WERI-Rb-1 (cell line): ENCODE measurements around the gene RANBP17.

Experiments
- DNase-seq: peaks from one replicate; pipeline ENCODE4 v3.0.0-alpha.2; 2020
- H3K27ac ChIP-seq: fragments of 250-450 bp; sonication (Bioruptor Pico); 2 replicates; pipeline ENCODE4 v1.5.1; 2020; ENCODE audit warnings: mild to moderate bottlenecking, moderate library complexity
- H3K27me3 ChIP-seq: fragments of 250-450 bp; sonication (Bioruptor Pico); 2 replicates; pipeline ENCODE4 v1.5.1; 2021; ENCODE audit warnings: mild to moderate bottlenecking, low read depth, moderate library complexity; ENCODE audit not compliant: insufficient read depth, severe bottlenecking
- H3K36me3 ChIP-seq: fragments of 250-450 bp; sonication (Bioruptor Pico); 2 replicates; pipeline ENCODE4 v1.5.1; 2020; ENCODE audit warnings: mild to moderate bottlenecking, moderate library complexity
- H3K4me3 ChIP-seq: 2 replicates; pipeline ENCODE4 v1.5.1; 2011; ENCODE audit warnings: low read depth, mild to moderate bottlenecking, control low read depth, low read length
- H3K9me3 ChIP-seq: fragments of 250-450 bp; sonication (Bioruptor Pico); 2 replicates; pipeline ENCODE4 v1.5.1; 2021; ENCODE audit warnings: mild to moderate bottlenecking, moderate library complexity; ENCODE audit not compliant: severe bottlenecking
- CTCF ChIP-seq: IDR thresholded peaks from 2 replicates; pipeline ENCODE4 v1.5.1; 2011; ENCODE audit warnings: low read depth, mild to moderate bottlenecking, control low read depth, inconsistent platforms, low read length

Gene RANBP17

GRCh38 chr5:171272996-171273970 is 411.5 kb downstream of the RANBP17 start:
- no peaks in the 10 kb centered on the region for H3K36me3 ChIP-seq
- H3K27ac ChIP-seq, result no peak overlapping the region
- no peak overlapping the region for H3K4me3 ChIP-seq
- peak; percentile 30 for DNase-seq
- H3K9me3 ChIP-seq, result no peaks in the 10 kb centered on the region
- H3K27me3 ChIP-seq, result no peaks in the 10 kb centered on the region
- TF ChIP-seq CTCF, result peak; percentile 60

- H3K27ac ChIP-seq, result no peak overlapping the region
- no peak overlapping the region for H3K4me3 ChIP-seq
- no peaks in the 10 kb centered on the region for H3K36me3 ChIP-seq
- H3K9me3 ChIP-seq, result no peaks in the 10 kb centered on the region
- no peak for TF ChIP-seq CTCF
- DNase-seq, result no peak
- H3K27me3 ChIP-seq, result no peaks in the 10 kb centered on the region
Measured at GRCh38 chr5:171275841-171276544, 414.2 kb downstream of the RANBP17 start.

- TF ChIP-seq CTCF, result no peak
- H3K27me3 ChIP-seq, result no peaks in the 10 kb centered on the region
- H3K9me3 ChIP-seq, result no peaks in the 10 kb centered on the region
- no peak overlapping the region for H3K4me3 ChIP-seq
- H3K36me3 ChIP-seq, result no peaks in the 10 kb centered on the region
- DNase-seq, result no peak
- H3K27ac ChIP-seq, result no peak overlapping the region
Measured at GRCh38 chr5:171283753-171284152, 421.9 kb downstream of the RANBP17 start.

GRCh38 chr5:171285465-171285864 is 423.6 kb downstream of the RANBP17 start:
- TF ChIP-seq CTCF, result no peak
- no peak for DNase-seq
- no peaks in the 10 kb centered on the region for H3K36me3 ChIP-seq

GRCh38 chr5:171288066-171288465 is 426.2 kb downstream of the RANBP17 start:
- Histone ChIP-seq H3K36me3 (no peaks in the 10 kb centered on the region), H3K9me3 (no peaks in the 10 kb centered on the region), H3K27ac (no peak overlapping the region), H3K4me3 (no peak overlapping the region), H3K27me3 (no peaks in the 10 kb centered on the region)
- DNase-seq, result no peak
- no peak for TF ChIP-seq CTCF

More at GRCh38 chr5:171285465-171285864, 423.6 kb downstream of the RANBP17 start:
- Histone ChIP-seq H3K27ac (no peak overlapping the region), H3K27me3 (no peaks in the 10 kb centered on the region), H3K9me3 (no peaks in the 10 kb centered on the region), H3K4me3 (no peak overlapping the region)
